ENCODE results near the gene FNDC1.

The FNDC1 gene

GRCh38 chr6:159212028-159212427 is 42.8 kb downstream of the FNDC1 start:
- DNase-seq (ENCODE audit: low read depth in 2 of 2): no peak

GRCh38 chr6:159212525-159213280 is 43.5 kb downstream of the FNDC1 start:
- no peak for DNase-seq (ENCODE audit: low read depth in 2 of 2)

GRCh38 chr6:159213405-159213804 is 44.2 kb downstream of the FNDC1 start:
- DNase-seq (ENCODE audit: low read depth in 2 of 2): no peak

- no peak for DNase-seq (ENCODE audit: low read depth in 2 of 2)
These were observed 45.1 kb downstream of the FNDC1 start for GRCh38 chr6:159214281-159214680.

GRCh38 chr6:159217595-159218275 is 48.5 kb downstream of the FNDC1 start:
- DNase-seq (ENCODE audit: low read depth in 2 of 2): no peak

GRCh38 chr6:159220093-159220492 is 50.9 kb downstream of the FNDC1 start:
- no peak for DNase-seq (ENCODE audit: low read depth in 2 of 2)

- no peak for DNase-seq (ENCODE audit: low read depth in 2 of 2)
These were observed 52.4 kb downstream of the FNDC1 start for GRCh38 chr6:159221486-159222170.

GRCh38 chr6:159224452-159224851 is 55.3 kb downstream of the FNDC1 start:
- DNase-seq (ENCODE audit: low read depth in 2 of 2): no peak

- no peak for DNase-seq (ENCODE audit: low read depth in 2 of 2)
These were observed 60.5 kb downstream of the FNDC1 start for GRCh38 chr6:159229651-159230051.

GRCh38 chr6:159232106-159232645 is 63.0 kb downstream of the FNDC1 start:
- no peak for DNase-seq (ENCODE audit: low read depth in 2 of 2)

GRCh38 chr6:159232751-159233150 is 63.6 kb downstream of the FNDC1 start:
- no peak for DNase-seq (ENCODE audit: low read depth in 2 of 2)

GRCh38 chr6:159233365-159234101 is 64.3 kb downstream of the FNDC1 start:
- no peak for DNase-seq (ENCODE audit: low read depth in 2 of 2)

- DNase-seq (ENCODE audit: low read depth in 2 of 2): no peak
These were observed 64.9 kb downstream of the FNDC1 start for GRCh38 chr6:159234102-159234553.

GRCh38 chr6:159238920-159239558 is 69.8 kb downstream of the FNDC1 start:
- DNase-seq (ENCODE audit: low read depth in 2 of 2): no peak

GRCh38 chr6:159249128-159249527 is 79.9 kb downstream of the FNDC1 start:
- no peak for DNase-seq (ENCODE audit: low read depth in 2 of 2)

GRCh38 chr6:159249752-159250151 is 80.6 kb downstream of the FNDC1 start:
- no peak for DNase-seq (ENCODE audit: low read depth in 2 of 2)

- DNase-seq (ENCODE audit: low read depth in 2 of 2): no peak
These were observed 81.4 kb downstream of the FNDC1 start for GRCh38 chr6:159250633-159251032.

GRCh38 chr6:159252955-159253508 is 83.8 kb downstream of the FNDC1 start:
- DNase-seq (ENCODE audit: low read depth in 2 of 2): no peak

GRCh38 chr6:159254186-159254585 is 85.0 kb downstream of the FNDC1 start:
- DNase-seq (ENCODE audit: low read depth in 2 of 2): no peak

- no peak for DNase-seq (ENCODE audit: low read depth in 2 of 2)
These were observed 86.3 kb downstream of the FNDC1 start for GRCh38 chr6:159255434-159255951.

GRCh38 chr6:159256128-159256527 is 86.9 kb downstream of the FNDC1 start:
- no peak for DNase-seq (ENCODE audit: low read depth in 2 of 2)
